Measurements from ENCODE around the gene TRIM62.

Gene TRIM62

GRCh38 chr1:33182401-33182841 is 578 bp upstream of the TRIM62 start:
- DNase-seq = no peak
- H3K27me3 ChIP-seq (replicated peaks; ENCODE audit: insufficient read depth, low read length) = 0 out of 2 replicates have a peak, but pooled peaks cover 3% of the 10 kb centered on the region
- no peaks in the 10 kb centered on the region for H3K79me2 ChIP-seq (ENCODE audit: low read length)
- H3F3A ChIP-seq (ENCODE audit: insufficient read depth, low read length) = peaks cover 7% of the 10 kb centered on the region; the same call in 1 of the 2 replicates
- H4K20me1 ChIP-seq (ENCODE audit: insufficient read depth, low read length) = no peaks in the 10 kb centered on the region
- no peaks in the 10 kb centered on the region for H3K9me3 ChIP-seq (replicated peaks; ENCODE audit: insufficient read depth, low read length)
- H3K4me2 ChIP-seq (ENCODE audit: low read depth, low read length) = peak overlapping the region; percentile 100
- H3K4me1 ChIP-seq (ENCODE audit: low read length) = peaks cover 9% of the 10 kb centered on the region; the same call in 1 of the 2 replicates
- peak overlapping the region; percentile 94 for H2AFZ ChIP-seq (ENCODE audit: low read length)
- H3K36me3 ChIP-seq (replicated peaks; ENCODE audit: insufficient read depth, low read length) = no peaks in the 10 kb centered on the region
- no peak overlapping the region; the same call in 1 of the 2 replicates for H3K9ac ChIP-seq (ENCODE audit: low read length)
- TF ChIP-seq EZH2 (optimal IDR thresholded peaks at IDR 0.05; ENCODE audit: low read depth, low read length) = no peak
- TF ChIP-seq EZH2phosphoT487 (IDR thresholded peaks at IDR 0.05; ENCODE audit: low read length) = no peak
- TF ChIP-seq, protein P1, sequence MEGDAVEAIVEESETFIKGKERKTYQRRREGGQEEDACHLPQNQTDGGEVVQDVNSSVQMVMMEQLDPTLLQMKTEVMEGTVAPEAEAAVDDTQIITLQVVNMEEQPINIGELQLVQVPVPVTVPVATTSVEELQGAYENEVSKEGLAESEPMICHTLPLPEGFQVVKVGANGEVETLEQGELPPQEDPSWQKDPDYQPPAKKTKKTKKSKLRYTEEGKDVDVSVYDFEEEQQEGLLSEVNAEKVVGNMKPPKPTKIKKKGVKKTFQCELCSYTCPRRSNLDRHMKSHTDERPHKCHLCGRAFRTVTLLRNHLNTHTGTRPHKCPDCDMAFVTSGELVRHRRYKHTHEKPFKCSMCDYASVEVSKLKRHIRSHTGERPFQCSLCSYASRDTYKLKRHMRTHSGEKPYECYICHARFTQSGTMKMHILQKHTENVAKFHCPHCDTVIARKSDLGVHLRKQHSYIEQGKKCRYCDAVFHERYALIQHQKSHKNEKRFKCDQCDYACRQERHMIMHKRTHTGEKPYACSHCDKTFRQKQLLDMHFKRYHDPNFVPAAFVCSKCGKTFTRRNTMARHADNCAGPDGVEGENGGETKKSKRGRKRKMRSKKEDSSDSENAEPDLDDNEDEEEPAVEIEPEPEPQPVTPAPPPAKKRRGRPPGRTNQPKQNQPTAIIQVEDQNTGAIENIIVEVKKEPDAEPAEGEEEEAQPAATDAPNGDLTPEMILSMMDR (IDR thresholded peaks at IDR 0.05; ENCODE audit: low read length) = no peak
- H3K9me2 ChIP-seq (replicated peaks; ENCODE audit: insufficient read depth, low read length) = no peaks in the 10 kb centered on the region
- no peak overlapping the region for H3K27ac ChIP-seq (ENCODE audit: low read length)
- H3K4me3 ChIP-seq (ENCODE audit: low read length) = peak overlapping the region; percentile 66

DNA sequence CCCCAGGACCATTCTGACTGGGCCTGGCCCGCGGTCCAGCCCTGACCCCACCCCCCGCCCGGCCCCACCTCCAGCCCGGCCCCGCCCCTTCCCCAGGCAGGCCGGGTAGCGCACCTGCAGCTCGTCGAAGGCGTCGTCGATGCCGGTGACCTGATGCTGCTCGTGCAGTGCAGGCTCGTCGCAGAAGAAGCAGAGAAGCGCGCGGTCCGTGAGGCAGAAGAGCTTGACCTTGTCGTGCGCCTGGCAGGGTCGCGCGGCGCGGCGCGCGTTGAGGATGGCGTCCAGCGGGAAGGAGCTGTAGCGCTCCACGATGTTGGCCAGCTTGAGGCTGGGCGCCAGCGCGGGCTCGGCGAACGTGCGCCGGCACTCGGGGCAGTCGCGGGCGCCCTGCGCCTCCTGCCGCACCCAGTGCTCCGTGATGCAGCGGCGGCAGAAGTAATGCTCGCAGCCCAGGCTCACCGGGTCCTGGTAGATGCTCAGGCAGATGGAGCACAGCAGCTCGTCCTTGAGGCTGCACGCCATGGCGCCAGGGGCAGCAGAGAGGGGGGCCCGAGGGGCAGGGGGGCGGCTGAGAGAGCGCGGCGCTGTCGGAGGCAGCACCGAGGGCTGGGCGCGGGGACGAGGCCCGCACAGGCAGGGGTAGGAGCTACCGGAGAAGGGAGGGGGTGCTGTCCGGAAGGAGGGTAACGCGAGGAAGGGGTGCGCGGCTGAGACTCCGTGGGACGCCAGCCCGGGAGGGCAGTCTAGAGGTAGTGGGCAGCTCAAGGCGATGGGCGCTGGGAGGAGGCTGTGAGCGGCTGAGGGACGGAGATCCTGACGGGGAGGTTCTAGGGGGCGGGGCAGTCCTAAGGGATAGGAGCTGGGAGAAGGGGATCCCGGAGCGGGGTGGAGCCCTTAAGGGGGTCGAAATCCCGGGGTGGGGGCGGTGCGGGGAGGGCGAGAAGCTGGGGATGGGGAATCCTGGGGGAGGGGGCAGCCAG is 642 bp downstream of the TRIM62 start:
- Histone ChIP-seq H2AFZ (ENCODE audit: low read length) (peak overlapping the region; percentile 94), H3K27me3 (replicated peaks; ENCODE audit: insufficient read depth, low read length) (0 out of 2 replicates have a peak, but pooled peaks cover 3% of the 10 kb centered on the region), H3K36me3 (replicated peaks; ENCODE audit: insufficient read depth, low read length) (no peaks in the 10 kb centered on the region), H4K20me1 (ENCODE audit: insufficient read depth, low read length) (no peaks in the 10 kb centered on the region), H3K9me3 (replicated peaks; ENCODE audit: insufficient read depth, low read length) (no peaks in the 10 kb centered on the region), H3K4me3 (ENCODE audit: low read length) (peak overlapping the region; percentile 66), H3K27ac (ENCODE audit: low read length) (peak overlapping the region; percentile 37; the same call in 1 of the 2 replicates), H3F3A (ENCODE audit: insufficient read depth, low read length) (peaks cover 7% of the 10 kb centered on the region; the same call in 1 of the 2 replicates), H3K9me2 (replicated peaks; ENCODE audit: insufficient read depth, low read length) (no peaks in the 10 kb centered on the region), H3K4me1 (ENCODE audit: low read length) (peaks cover 9% of the 10 kb centered on the region; the same call in 1 of the 2 replicates), H3K9ac (ENCODE audit: low read length) (peak overlapping the region; percentile 27; the same call in 1 of the 2 replicates), H3K4me2 (ENCODE audit: low read depth, low read length) (peak overlapping the region; percentile 100), H3K79me2 (ENCODE audit: low read length) (no peaks in the 10 kb centered on the region)
- DNase-seq = peak; percentile 93
- TF ChIP-seq EZH2phosphoT487 (IDR thresholded peaks at IDR 0.05; ENCODE audit: low read length) (no peak), EZH2 (optimal IDR thresholded peaks at IDR 0.05; ENCODE audit: low read depth, low read length) (no peak)
- TF ChIP-seq, protein P1 (IDR thresholded peaks at IDR 0.05; ENCODE audit: low read length) = no peak

DNA sequence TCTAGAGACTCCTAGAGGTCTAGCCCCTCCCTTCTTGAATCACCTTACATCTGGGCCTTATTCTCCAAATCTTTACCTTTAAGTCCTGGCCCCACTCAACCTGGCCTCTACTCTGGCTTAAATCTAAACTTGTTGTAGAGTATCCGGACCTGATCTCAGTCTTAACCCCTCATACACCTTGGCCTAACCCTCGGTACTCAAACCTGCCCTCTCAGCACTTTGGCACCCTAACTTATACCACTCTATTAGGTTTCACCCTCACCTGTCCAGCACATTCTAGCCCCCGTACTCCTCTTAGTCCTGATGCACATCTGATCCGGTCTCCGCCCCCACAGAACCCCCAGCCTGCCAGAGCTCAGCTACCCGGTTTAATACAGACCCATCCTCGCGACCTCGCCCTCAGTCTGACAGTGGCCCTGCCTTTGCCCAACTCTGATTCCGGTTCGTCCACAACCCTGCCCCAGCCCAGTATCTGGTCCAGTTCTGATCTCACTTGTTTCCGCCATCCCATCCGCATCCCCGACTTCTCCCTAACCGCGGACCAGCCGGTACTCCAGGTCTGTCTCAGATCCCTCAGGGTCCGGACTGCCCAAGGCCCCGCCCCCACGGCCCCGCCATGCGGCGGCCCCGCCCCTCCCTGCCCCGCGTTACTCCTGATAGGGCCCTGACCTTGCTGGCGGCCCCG is 1.5 kb downstream of the TRIM62 start:
- Histone ChIP-seq H4K20me1 (ENCODE audit: insufficient read depth, low read length) (no peaks in the 10 kb centered on the region), H3K79me2 (ENCODE audit: low read length) (no peaks in the 10 kb centered on the region), H3K4me2 (ENCODE audit: low read depth, low read length) (peak overlapping the region; percentile 76), H3K27ac (ENCODE audit: low read length) (no peak overlapping the region), H3K4me1 (ENCODE audit: low read length) (peaks cover 9% of the 10 kb centered on the region; the same call in 1 of the 2 replicates), H2AFZ (ENCODE audit: low read length) (peak overlapping the region; percentile 44; the same call in 1 of the 2 replicates), H3K9me3 (replicated peaks; ENCODE audit: insufficient read depth, low read length) (no peaks in the 10 kb centered on the region), H3K9me2 (replicated peaks; ENCODE audit: insufficient read depth, low read length) (no peaks in the 10 kb centered on the region), H3K4me3 (ENCODE audit: low read length) (peak overlapping the region; percentile 47), H3K27me3 (replicated peaks; ENCODE audit: insufficient read depth, low read length) (0 out of 2 replicates have a peak, but pooled peaks cover 3% of the 10 kb centered on the region), H3F3A (ENCODE audit: insufficient read depth, low read length) (peaks cover 7% of the 10 kb centered on the region; the same call in 1 of the 2 replicates), H3K9ac (ENCODE audit: low read length) (no peak overlapping the region), H3K36me3 (replicated peaks; ENCODE audit: insufficient read depth, low read length) (no peaks in the 10 kb centered on the region)
- TF ChIP-seq, protein P1 (IDR thresholded peaks at IDR 0.05; ENCODE audit: low read length) = no peak
- TF ChIP-seq EZH2phosphoT487 (IDR thresholded peaks at IDR 0.05; ENCODE audit: low read length) = no peak
- no peak for TF ChIP-seq EZH2 (optimal IDR thresholded peaks at IDR 0.05; ENCODE audit: low read depth, low read length)
- no peak for DNase-seq
